NOMO-1 treated with DMSO at 0.1 percent for 48 hours (cell line): ENCODE measurements around the gene MEAK7.

ENCODE experiments used
- DNase-seq: peaks from one replicate; lab custom pipeline; 2025; ENCODE audit not compliant: unreplicated experiment; lab: John Stamatoyannopoulos, UW

Gene MEAK7

GRCh38 chr16:84471316-84471715 lies 33.1 kb downstream of the MEAK7 start:
- DNase-seq: no peak

GRCh38 chr16:84467709-84468108 lies 36.8 kb downstream of the MEAK7 start:
- DNase-seq: no peak

GRCh38 chr16:84467256-84467655 lies 37.2 kb downstream of the MEAK7 start:
- no peak for DNase-seq

- DNase-seq: no peak
These were observed 37.8 kb downstream of the MEAK7 start for GRCh38 chr16:84466692-84467091.

- no peak for DNase-seq
These were observed 39.3 kb downstream of the MEAK7 start for GRCh38 chr16:84465154-84465553.

GRCh38 chr16:84464116-84464515 lies 40.3 kb downstream of the MEAK7 start:
- DNase-seq: no peak

GRCh38 chr16:84463221-84463620 lies 41.2 kb downstream of the MEAK7 start:
- no peak for DNase-seq

- no peak for DNase-seq
These were observed 41.9 kb downstream of the MEAK7 start for GRCh38 chr16:84462296-84463210.

- no peak for DNase-seq
These were observed 42.8 kb downstream of the MEAK7 start for GRCh38 chr16:84461413-84462295.

GRCh38 chr16:84461029-84461412 lies 43.4 kb downstream of the MEAK7 start:
- no peak for DNase-seq

- no peak for DNase-seq
These were observed 43.9 kb downstream of the MEAK7 start for GRCh38 chr16:84460406-84461028.

GRCh38 chr16:84459941-84460405 lies 44.5 kb downstream of the MEAK7 start:
- DNase-seq: no peak

GRCh38 chr16:84459533-84459894 lies 44.9 kb downstream of the MEAK7 start:
- DNase-seq: no peak

GRCh38 chr16:84458606-84459532 lies 45.6 kb downstream of the MEAK7 start:
- DNase-seq: no peak

- no peak for DNase-seq
These were observed 49.4 kb downstream of the MEAK7 start for GRCh38 chr16:84455031-84455430.
